GM19099 (cell line): ENCODE results near the gene POLR2A.

ENCODE experiments used
- POLR2A ChIP-seq: IDR thresholded peaks from 3 replicates; pipeline ENCODE4 v1.6.1; 2011; ENCODE audit warnings: low read depth; ENCODE audit not compliant: insufficient read length; ENCODE audit errors: extremely low read depth

Gene POLR2A

DNA sequence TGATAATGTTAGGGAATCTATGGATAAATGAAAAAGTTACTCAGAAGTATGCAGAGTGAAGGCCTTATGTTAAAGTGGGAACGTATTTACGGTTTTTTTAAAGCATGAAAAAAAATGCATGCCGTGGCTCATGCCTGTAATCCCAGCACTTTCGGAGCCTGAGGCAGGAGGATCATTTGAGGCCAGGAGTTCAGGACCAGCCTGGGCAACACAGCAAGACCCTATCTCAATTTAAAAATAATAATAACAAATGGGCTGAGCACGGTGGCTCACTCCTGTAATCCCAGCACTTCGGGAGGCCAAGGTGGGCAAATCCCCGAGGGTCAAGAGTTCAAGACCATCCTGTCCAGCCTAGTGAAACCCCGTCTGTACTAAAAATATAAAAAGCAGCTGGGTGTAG is 6.0 kb downstream of the POLR2A start:
- no peak for TF ChIP-seq POLR2A

DNA sequence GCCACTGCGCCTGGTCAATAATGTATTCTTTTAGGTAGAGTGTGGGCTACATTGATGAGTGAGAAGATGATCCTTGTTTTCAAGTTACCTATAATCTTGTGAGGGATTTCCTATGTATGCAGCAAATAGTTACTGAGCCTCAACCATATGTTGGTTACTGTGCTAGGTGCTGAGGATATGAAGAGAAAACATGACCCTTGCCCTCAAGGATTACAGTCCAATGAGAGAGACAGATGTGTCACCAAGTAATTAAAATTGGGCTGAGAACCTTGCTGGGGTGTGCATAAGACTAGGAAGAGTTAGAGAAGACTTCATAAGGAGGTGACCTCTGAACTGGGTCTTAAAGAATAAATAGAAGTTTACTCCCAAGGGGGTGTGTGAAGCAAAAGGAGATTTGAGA is 7.4 kb downstream of the POLR2A start:
- no peak for TF ChIP-seq POLR2A

DNA sequence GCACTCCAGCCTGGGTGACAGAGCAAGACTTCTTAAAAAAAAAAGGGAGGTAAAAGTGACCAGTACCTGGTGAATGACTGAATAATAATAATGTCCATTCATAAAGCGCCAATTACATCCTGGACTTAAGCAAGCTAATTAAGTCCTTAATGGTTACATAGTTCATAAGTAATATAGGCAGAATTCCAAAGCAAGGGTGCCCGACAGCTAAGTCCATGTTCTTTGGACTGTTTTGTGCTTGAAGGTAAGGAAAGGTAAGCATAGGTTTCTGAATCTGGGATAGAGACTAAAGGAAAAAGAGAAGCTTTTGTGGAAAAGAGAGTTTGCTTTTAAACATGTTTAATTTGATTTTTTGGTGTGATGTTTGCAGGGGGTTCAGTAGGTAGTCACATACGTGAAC is 9.8 kb downstream of the POLR2A start:
- no peak for TF ChIP-seq POLR2A

DNA sequence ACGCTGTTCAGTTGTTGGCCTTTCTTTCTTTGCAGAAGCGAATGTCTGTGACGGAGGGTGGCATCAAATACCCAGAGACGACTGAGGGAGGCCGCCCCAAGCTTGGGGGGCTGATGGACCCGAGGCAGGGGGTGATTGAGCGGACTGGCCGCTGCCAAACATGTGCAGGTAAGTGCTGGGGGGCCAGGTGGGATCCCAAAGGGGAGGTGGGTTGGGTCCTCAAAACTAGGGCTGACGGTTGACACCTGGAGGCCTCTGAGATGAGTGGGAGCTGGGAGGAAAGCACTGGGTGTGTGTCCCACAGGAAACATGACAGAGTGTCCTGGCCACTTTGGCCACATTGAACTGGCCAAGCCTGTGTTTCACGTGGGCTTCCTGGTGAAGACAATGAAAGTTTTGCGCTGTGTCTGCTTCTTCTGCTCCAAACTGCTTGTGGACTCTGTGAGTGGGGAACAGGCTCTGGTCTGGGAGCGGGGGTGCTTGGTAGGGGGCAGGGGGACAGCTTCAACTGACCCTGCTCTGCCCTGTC is 11.8 kb downstream of the POLR2A start:
- TF ChIP-seq POLR2A = no peak

DNA sequence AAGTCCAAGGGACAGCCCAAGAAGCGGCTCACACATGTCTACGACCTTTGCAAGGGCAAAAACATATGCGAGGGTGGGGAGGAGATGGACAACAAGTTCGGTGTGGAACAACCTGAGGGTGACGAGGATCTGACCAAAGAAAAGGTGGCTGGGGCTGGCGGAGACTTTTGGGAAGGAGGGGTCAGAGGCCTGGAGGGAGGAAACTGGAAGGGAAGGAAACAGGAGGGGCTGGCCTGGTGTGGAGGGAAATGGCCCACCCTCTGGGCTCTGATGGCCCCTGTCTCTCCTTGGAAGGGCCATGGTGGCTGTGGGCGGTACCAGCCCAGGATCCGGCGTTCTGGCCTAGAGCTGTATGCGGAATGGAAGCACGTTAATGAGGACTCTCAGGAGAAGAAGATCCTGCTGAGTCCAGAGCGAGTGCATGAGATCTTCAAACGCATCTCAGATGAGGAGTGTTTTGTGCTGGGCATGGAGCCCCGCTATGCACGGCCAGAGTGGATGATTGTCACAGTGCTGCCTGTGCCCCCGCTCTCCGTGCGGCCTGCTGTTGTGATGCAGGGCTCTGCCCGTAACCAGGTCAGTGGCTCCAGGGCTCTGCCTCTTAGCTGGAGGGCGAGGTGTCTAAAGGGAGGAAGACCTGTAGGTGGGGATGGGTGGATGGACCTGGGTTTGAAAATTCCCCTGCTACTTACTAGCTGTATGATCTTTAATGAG is 12.5 kb downstream of the POLR2A start:
- no peak for TF ChIP-seq POLR2A

DNA sequence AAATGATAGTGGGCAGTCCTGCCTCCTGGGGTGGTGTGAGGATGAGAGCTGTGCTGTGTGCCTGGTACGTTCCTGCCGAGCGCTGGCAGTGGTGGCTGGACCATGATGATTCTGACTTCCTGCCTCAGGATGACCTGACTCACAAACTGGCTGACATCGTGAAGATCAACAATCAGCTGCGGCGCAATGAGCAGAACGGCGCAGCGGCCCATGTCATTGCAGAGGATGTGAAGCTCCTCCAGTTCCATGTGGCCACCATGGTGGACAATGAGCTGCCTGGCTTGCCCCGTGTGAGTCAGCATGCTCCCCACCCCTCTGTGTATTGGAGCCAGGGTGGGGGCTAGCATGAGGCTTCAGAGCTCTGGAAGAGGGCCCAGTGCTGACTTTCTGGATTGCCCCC is 13.1 kb downstream of the POLR2A start:
- no peak for TF ChIP-seq POLR2A

DNA sequence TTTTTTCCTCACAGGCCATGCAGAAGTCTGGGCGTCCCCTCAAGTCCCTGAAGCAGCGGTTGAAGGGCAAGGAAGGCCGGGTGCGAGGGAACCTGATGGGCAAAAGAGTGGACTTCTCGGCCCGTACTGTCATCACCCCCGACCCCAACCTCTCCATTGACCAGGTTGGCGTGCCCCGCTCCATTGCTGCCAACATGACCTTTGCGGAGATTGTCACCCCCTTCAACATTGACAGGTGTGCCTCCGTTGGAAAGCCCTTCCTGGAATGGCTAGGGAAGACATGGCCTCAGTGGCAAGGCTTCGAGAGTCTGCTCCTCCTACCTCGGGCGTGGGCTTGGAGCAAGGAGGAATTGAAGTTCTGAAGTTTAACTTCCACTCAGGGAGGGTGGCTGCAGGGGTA is 13.5 kb downstream of the POLR2A start:
- no peak for TF ChIP-seq POLR2A

DNA sequence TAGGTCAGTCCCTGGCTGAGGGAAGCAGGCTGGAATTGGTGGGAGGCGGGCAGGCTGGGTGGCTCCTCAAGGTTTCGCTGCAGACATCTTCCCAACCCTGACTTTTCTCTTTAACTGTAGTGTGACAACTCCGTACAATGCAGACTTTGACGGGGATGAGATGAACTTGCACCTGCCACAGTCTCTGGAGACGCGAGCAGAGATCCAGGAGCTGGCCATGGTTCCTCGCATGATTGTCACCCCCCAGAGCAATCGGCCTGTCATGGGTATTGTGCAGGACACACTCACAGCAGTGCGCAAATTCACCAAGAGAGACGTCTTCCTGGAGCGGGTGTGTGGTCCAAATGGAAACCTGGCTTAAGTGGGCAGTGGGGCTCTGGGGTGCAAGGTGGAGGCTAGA is 15.0 kb downstream of the POLR2A start:
- TF ChIP-seq POLR2A = no peak

DNA sequence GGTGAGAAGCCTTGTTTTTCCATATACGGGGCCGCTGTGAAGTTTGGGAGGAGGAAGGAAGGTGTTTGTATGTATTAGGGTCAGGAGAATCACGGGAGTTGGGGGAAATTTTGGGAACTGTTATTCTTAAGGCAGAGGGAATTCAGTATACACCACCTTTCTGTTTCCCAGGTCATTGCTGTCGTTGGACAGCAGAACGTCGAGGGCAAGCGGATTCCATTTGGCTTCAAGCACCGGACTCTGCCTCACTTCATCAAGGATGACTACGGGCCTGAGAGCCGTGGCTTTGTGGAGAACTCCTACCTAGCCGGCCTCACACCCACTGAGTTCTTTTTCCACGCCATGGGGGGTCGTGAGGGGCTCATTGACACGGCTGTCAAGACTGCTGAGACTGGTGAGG is 17.6 kb downstream of the POLR2A start:
- TF ChIP-seq POLR2A = no peak

DNA sequence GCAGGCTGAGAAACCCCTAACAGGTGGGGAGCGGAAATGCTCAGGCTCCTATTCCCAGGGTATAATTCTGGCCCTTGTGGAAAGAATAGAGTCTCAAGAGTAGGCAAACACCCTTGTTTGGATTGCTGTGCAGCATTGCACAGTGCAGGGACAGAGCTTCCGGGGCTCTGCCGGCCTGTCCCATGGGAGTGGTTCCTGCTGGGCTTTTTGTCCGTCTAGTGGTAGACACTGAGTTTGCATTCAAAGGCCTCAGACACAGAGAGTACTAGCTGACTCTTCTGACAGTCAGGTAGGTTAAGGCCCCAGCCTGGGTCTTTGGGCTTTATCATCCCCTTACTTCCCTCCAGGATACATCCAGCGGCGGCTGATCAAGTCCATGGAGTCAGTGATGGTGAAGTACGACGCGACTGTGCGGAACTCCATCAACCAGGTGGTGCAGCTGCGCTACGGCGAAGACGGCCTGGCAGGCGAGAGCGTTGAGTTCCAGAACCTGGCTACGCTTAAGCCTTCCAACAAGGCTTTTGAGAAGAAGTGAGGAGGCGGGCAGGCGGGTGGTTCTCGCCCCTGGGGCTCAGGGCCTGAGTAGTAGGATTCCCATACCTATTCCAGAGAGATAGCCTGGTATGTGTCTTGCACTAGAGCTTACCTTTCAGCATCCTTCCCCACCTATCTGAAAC is 18.1 kb downstream of the POLR2A start:
- TF ChIP-seq POLR2A = no peak

DNA sequence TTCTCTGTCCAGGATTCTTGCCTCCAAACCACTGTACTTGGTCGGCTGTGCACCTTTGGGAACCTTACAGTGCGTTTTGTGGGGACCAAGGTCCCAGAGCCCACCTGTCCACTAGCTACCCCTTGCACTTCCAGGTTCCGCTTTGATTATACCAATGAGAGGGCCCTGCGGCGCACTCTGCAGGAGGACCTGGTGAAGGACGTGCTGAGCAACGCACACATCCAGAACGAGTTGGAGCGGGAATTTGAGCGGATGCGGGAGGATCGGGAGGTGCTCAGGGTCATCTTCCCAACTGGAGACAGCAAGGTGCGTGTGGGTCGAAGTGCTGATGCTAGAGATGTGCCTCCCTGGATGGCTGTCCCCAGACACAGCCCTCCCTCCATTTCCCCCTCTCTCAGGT is 18.8 kb downstream of the POLR2A start:
- TF ChIP-seq POLR2A = no peak

DNA sequence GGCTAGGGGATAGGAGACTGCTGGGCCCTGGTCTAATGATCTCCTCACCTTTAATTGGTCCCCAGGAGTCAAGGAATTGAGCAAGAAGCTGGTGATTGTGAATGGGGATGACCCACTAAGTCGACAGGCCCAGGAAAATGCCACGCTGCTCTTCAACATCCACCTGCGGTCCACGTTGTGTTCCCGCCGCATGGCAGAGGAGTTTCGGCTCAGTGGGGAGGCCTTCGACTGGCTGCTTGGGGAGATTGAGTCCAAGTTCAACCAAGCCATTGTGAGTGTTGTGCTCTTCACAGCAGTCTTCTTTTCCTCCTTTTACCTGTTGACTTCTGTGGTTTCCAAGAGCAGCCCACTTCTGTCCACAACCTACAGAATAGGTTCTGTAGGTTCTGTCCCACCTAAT is 19.4 kb downstream of the POLR2A start:
- TF ChIP-seq POLR2A = no peak

DNA sequence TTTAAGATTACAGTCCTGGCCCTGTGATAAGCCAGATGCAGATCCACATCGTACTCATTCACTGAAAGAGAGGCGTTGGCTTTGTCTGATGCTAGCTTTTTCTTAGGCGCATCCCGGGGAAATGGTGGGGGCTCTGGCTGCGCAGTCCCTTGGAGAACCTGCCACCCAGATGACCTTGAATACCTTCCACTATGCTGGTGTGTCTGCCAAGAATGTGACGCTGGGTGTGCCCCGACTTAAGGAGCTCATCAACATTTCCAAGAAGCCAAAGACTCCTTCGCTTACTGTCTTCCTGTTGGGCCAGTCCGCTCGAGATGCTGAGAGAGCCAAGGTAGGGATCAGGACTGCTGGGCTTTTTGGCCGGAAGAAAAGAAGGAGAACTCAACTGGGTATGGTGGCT is 24.0 kb downstream of the POLR2A start:
- TF ChIP-seq POLR2A = no peak

DNA sequence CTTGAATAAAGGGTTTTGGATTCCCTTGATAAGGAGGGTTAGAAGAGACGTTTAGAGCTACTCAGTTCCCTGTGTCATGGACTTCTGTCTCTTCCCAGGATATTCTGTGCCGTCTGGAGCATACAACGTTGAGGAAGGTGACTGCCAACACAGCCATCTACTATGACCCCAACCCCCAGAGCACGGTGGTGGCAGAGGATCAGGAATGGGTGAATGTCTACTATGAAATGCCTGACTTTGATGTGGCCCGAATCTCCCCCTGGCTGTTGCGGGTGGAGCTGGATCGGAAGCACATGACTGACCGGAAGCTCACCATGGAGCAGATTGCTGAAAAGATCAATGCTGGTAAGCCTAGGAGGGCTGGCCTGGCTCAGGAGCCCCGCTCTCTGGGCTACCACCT is 24.7 kb downstream of the POLR2A start:
- no peak for TF ChIP-seq POLR2A

DNA sequence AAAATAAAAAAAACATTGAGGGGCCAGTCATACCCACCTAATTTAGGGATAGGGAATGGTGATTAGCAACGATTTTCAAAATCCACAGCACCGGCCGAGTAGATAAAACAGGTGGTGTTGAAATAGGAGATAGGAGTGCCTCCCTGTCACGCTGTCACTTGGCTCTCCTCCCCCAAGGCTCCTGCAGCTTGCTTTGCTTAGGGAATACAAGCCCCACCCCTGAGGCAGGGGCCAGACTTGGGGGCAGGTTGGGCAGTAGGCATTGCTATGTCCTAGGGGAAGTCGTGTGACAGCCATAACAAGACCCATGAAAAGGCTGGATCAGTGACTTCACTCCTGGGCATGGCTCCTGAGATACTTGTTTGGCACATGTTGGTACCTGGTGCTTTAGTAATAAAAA is 25.8 kb downstream of the POLR2A start:
- no peak for TF ChIP-seq POLR2A

DNA sequence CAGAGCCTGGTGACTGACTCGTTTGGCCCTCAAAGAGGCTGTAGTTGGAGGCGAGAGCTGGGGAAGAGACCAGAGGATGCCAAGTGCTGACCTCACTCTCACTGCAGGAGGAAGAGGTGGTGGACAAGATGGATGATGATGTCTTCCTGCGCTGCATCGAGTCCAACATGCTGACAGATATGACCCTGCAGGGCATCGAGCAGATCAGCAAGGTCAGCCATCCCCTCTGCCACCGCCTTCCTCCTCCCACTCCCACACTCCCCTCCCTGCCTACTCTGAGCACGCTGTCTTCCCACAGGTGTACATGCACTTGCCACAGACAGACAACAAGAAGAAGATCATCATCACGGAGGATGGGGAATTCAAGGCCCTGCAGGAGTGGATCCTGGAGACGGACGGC is 26.9 kb downstream of the POLR2A start:
- no peak for TF ChIP-seq POLR2A
